ENCODE measurements around the gene NGB.

The NGB gene

GRCh38 chr14:77241955-77242354, 29.1 kb downstream of the NGB start:
- DNase-seq (ENCODE audit: low read depth in 2 of 2) = no peak
- TF ChIP-seq CTCF (IDR thresholded peaks at IDR 0.05; ENCODE audit: low read depth, low read length) = no peak
- no peak overlapping the region for H3K4me3 ChIP-seq (replicated peaks in 1 of 2; ENCODE audit: low read depth in 2 of 2, low read length in 2 of 2)

GRCh38 chr14:77240336-77240915, 30.6 kb downstream of the NGB start:
- H3K4me3 ChIP-seq (replicated peaks in 1 of 2; ENCODE audit: low read depth in 2 of 2, low read length in 2 of 2) = no peak overlapping the region
- no peak for DNase-seq (ENCODE audit: low read depth in 2 of 2)
- no peak for TF ChIP-seq CTCF (IDR thresholded peaks at IDR 0.05; ENCODE audit: low read depth, low read length)

- DNase-seq (ENCODE audit: low read depth in 2 of 2) = no peak
- TF ChIP-seq CTCF (IDR thresholded peaks at IDR 0.05; ENCODE audit: low read depth, low read length) = no peak
- no peak overlapping the region for H3K4me3 ChIP-seq (replicated peaks in 1 of 2; ENCODE audit: low read depth in 2 of 2, low read length in 2 of 2)
These were observed 31.6 kb downstream of the NGB start for GRCh38 chr14:77239412-77239811.

GRCh38 chr14:77238996-77239395, 32.0 kb downstream of the NGB start:
- no peak for DNase-seq (ENCODE audit: low read depth in 2 of 2)
- TF ChIP-seq CTCF (IDR thresholded peaks at IDR 0.05; ENCODE audit: low read depth, low read length) = no peak
- no peak overlapping the region for H3K4me3 ChIP-seq (replicated peaks in 1 of 2; ENCODE audit: low read depth in 2 of 2, low read length in 2 of 2)

GRCh38 chr14:77238356-77238755, 32.6 kb downstream of the NGB start:
- no peak for DNase-seq (ENCODE audit: low read depth in 2 of 2)

GRCh38 chr14:77236814-77237213, 34.2 kb downstream of the NGB start:
- no peak overlapping the region for H3K4me3 ChIP-seq (replicated peaks in 1 of 2; ENCODE audit: low read depth in 2 of 2, low read length in 2 of 2)
- DNase-seq (ENCODE audit: low read depth in 2 of 2) = no peak
- no peak for TF ChIP-seq CTCF (IDR thresholded peaks at IDR 0.05; ENCODE audit: low read depth, low read length)

More at GRCh38 chr14:77238356-77238755, 32.6 kb downstream of the NGB start:
- TF ChIP-seq CTCF (IDR thresholded peaks at IDR 0.05; ENCODE audit: low read depth, low read length) = no peak
- H3K4me3 ChIP-seq (replicated peaks in 1 of 2; ENCODE audit: low read depth in 2 of 2, low read length in 2 of 2) = no peak overlapping the region

- DNase-seq (ENCODE audit: low read depth in 2 of 2) = no peak
- TF ChIP-seq CTCF (IDR thresholded peaks at IDR 0.05; ENCODE audit: low read depth, low read length) = no peak
- H3K4me3 ChIP-seq (replicated peaks in 1 of 2; ENCODE audit: low read depth in 2 of 2, low read length in 2 of 2) = no peak overlapping the region
These were observed 39.3 kb downstream of the NGB start for GRCh38 chr14:77231721-77232120.
